Activated CD8-positive, alpha-beta memory T cell treated with anti-CD3 and anti-CD28 coated beads, Interleukin-2, amount 50 U/mL, for 24 hours (primary cell): Measurements from ENCODE around the gene SPIC.

Source experiments
- DNase-seq: peaks from one replicate; pipeline ENCODE4 v3.0.0-alpha.2; 2020; ENCODE audit errors: extremely low read depth

The SPIC gene

DNA sequence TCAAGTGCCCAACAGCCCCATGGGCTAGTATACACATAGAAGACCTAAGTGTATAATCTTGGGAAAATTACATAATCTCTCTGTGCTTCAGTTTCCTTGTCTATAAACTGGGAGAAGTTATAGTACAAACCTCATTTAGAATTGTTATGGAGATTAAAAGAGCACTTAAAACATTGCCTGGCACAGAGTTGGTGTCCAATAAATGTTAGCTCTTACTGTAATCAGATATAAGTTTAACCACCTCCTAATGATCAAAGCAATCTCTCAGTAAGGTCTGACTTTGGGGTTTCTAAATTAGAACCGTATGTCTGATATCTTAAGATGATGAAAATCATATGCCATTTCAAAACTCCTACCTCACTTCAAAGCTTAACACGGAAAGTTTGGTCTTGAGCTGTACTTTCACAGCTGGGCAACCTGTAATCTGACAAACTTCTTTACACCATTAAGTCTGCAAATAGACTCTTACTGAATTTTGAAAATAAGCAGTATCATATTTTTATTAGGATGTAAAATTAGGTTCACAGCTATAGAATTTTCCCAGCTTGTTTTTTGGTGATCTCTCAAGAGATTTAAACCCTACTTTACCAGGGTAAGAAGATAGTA lies 61.0 kb downstream of the SPIC start:
- no peak for DNase-seq
